C4-2B (cell line): ENCODE results near the gene TCF4.

Experiments
- ZFX ChIP-seq: fragments of 450-650 bp; IDR thresholded peaks from 2 replicates; pipeline ENCODE4 v1.6.1; 2017
- TF ChIP-seq, protein P1 (sequence below): fragments of 450-650 bp; conservative IDR thresholded peaks from 2 replicates; pipeline ENCODE4 v1.5.1; 2017; ENCODE audit warnings: mild to moderate bottlenecking

DNA sequence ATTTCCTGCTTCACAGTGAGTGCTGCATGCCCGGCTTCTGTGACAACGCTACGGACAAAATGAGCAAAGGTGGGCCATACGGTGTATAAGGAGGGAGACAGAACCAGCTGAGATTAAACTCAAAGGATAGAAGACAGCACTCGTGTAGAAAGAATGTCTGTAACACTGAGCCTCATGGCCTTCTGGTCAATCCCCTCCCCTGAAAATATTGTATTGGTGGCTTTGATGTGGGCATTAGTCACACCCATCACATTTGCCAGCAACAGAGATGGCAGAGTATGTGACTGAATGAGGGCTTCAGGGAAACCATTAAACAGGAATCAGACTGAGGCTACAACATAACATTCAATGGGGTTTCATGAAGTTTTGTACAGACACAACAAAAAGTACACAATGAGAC is 341.0 kb downstream of the TCF4 start:
- TF ChIP-seq, protein P1, sequence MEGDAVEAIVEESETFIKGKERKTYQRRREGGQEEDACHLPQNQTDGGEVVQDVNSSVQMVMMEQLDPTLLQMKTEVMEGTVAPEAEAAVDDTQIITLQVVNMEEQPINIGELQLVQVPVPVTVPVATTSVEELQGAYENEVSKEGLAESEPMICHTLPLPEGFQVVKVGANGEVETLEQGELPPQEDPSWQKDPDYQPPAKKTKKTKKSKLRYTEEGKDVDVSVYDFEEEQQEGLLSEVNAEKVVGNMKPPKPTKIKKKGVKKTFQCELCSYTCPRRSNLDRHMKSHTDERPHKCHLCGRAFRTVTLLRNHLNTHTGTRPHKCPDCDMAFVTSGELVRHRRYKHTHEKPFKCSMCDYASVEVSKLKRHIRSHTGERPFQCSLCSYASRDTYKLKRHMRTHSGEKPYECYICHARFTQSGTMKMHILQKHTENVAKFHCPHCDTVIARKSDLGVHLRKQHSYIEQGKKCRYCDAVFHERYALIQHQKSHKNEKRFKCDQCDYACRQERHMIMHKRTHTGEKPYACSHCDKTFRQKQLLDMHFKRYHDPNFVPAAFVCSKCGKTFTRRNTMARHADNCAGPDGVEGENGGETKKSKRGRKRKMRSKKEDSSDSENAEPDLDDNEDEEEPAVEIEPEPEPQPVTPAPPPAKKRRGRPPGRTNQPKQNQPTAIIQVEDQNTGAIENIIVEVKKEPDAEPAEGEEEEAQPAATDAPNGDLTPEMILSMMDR = no peak
- no peak for TF ChIP-seq ZFX
